Muscle of arm (tissue), 12 donors: ENCODE results near the gene ZNF148. TPM values are rescaled to one million over a fixed set of nuclear protein-coding genes. Genes with fewer than 3 reads are reported as not detected.

Experiments
- DNase-seq: peaks from one replicate; pipeline ENCODE4 v3.0.0-alpha.2; 2013
- polyA plus RNA-seq, 12 donors: library from polyadenylated mRNA; unstranded; fragments of 120-200 nt; gene quantifications; one replicate each; pipeline ENCODE4 v1.2.1, GENCODE V29; 2013; ENCODE audit not compliant: insufficient read length in 12 of 12

ZNF148 gene
- polyA plus RNA-seq, 12 donors = 22.1 to 31.6 (median 22.9) TPM; not detected in 1

DNA sequence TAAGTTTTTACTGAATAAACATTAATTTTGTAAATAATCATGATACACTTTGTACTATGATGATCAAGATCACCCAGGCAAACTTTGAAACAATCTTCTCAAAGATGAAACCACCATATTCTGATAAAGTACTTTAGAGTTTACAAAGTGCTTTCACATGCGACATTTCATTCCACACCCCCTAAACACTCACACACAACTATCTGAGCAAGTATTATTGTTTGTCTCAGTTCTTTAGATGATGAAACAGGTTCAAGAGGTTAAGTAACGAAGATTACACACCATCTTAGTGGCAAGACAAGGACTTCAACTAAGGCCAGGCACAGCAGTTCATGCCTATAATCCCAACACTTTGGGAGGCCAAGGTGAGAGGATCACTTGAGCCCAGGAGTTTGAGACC lies 37.6 kb downstream of the ZNF148 start:
- DNase-seq = no peak

DNA sequence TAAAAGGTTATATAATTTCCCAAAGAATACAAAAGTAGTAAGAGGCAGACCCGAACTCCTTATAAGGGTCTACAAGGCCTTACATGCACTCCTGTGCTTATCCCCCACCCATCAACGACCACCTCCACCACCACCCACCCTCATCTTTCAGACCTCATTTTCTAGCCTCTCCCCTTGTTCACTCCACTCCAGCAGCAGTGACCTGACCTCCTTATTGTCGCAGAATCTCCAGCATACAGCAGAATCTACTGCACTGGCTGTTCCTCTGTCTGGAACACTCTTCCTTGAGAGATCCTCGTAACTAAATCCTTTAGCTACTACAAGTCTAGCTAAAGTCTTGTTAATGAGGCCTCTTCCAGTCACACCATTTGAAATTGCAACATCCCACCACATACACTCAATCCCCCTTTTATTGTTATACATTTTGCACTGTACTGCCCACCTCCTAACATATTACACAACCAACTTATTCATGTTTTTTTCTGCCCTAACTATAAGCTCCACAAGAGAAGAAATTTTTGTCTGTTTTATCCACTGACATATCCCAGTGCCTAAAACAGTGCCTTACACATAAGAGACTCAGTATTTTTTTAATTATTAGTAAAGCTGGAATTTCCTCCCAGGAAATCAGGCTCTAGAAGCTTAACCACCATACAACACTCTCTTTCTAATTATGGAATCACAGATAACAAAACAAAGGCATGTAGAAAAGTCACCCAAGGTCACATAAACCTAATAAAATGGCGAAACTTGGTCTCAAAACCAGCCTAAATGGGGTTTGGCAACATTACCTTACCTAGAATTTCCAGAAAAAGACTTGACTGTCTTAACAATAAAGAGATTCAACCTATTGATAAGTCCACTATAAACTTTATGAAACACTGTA lies 40.2 kb downstream of the ZNF148 start:
- DNase-seq = no peak

DNA sequence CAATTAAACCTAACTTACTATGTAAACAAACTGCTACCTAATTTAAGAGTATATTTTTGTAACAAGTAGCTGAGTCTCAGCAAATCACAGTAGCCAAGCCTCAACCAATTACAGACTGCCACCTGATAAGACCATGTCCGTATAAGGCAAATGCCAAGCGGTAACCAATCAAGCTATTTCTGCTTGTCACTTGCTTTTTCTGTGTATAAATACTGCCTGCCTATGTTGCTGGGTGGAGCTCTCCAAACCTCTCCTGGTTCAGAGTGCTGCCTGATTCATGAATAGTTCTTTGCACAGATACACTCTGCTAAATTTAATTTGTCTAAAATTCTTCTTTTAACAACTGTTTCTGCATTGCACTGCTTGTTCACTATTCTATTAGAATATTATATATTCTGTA lies 42.6 kb downstream of the ZNF148 start:
- no peak for DNase-seq

DNA sequence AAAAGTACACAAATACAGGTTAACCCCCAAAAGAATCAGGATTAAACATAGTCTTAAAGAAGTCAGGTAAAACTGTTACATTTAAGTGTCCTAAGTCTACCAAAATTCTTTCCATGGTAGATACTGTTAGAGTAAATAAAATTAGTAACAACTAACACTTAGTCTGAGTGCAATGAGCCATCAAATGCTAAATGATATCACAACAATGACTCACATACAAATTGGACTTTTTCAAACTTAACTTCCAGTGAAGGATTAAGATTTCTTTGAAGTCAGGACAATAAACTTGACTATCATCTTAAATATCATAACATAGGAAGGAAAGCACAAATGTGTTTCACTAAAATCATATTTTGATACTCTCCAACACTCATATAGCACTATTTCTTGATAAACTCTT lies 43.9 kb downstream of the ZNF148 start:
- DNase-seq = no peak

DNA sequence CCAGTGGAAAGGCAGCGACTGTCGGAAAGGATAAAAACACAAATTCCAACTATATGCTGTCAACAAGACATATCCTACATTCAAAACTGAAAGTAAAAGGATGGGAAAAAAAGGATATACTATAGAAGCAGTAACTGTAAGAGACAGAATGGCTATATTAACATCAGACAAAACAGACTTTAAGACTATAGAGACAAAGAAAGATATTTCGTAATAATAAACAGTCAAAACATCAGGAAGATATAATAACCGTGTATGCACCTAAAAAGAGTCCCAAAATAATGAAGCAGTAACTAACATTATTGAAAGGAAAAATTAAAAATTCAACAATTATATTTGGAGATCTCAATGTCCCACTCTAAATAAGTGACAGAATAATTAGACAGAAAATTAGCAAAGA lies 48.2 kb downstream of the ZNF148 start:
- no peak for DNase-seq

DNA sequence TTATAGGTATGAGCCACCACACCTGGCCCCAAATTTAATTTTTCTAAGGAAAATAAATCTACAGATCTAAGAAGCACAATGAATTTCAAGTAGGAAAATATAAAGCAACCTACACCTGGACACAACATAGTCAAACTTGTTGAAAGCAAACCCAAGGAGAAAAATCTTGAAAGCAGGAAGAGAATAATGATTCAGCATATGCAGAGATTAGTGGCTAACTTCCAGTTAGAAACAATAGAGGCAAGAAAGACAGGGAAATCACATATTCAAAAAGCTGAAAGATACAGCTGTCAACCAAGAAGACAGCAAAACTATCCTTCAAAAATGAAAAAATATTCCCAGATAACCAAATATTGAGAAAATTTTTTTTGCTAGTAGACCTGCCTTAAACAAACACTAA lies 49.4 kb downstream of the ZNF148 start:
- no peak for DNase-seq

DNA sequence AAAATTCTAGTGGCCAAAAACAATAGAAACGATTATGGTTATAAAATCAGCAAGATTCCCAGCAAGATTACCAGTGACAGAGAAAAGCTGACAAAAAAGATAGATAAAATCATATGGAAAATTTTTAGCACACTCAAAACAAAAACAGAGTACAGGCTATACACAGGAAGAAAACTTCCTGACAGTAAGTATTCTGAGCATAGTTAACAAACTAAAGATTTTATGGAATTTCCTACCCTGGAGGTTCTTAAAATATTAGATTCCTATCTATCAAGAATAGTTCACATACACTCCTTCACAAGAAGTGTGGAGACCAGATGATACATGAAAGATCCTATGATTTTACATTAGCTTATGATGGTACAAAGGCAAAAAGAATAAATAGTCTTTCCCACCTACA lies 50.8 kb downstream of the ZNF148 start:
- DNase-seq = no peak

DNA sequence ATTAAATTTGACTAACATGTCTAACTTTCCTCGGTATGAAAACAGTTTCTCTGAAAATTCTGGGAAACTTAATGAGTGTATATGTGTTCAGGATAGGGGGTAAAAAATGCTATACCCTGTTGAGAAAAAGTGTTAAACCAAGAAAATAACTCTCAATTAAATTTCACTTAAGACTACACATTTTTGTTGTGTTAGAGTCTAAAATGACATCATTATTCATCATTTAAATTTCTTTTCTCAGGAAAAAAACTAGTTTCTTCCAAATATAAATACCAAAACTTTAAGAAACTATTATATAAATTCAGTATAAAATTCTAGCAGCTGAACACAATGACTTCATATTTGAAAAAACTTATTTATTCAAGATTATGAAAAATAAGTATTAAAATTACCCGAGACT lies 52.2 kb downstream of the ZNF148 start:
- DNase-seq = no peak

DNA sequence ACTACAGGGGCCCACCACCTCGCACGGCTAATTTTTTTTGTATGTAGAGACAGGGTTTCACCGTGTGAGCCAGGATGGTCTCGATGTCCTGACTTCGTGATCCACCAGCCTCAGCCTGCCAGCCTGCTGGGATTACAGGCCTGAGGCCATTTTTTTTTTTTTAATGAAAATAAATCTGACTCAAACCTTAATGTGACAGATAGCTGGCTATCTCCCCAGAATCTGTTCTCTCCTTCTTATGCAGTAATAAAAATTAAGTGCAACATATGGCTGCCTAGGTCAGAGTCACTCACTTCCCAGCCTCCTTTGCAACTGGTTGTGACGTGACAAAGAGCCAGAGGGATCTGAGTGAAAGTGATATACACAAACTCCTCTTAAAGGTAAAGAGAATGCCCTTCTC lies 53.0 kb downstream of the ZNF148 start:
- no peak for DNase-seq

DNA sequence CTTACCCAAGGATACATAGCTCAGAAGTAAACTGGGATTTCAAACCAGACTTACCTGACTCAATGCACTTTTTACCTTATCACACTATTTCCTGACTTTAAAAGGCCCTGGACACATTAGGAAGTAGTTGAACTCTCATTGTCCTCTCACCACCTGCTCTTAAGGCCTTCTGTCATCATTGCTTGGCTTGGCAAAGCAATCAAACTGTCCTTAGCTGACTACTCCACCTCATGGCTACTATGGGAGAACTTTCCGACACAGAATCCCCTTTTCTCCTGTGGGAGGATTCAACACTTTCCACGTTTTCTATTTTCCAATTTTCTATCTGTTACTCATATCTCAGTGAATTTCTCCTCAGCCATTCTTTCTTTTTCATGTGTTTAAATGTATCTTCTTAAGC lies 55.4 kb downstream of the ZNF148 start:
- no peak for DNase-seq

DNA sequence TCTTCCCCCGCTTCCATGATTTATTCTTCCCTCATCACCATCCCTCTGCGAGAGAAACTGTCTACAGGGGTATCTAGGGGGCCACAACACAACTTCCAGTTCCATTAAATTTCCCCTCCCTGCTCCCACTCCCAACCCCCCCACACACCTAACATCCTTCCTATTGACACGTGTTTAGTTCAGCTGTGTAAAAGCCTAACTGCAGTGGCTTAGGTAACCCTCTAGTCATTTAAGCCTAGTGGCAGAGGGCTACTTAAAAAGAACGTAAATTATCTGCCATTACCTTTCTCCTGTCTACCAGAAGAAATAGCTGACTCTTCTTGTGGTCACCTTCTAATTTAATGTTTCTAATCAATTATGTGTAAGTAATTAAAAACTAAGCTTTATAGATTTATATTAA lies 56.3 kb downstream of the ZNF148 start:
- no peak for DNase-seq

DNA sequence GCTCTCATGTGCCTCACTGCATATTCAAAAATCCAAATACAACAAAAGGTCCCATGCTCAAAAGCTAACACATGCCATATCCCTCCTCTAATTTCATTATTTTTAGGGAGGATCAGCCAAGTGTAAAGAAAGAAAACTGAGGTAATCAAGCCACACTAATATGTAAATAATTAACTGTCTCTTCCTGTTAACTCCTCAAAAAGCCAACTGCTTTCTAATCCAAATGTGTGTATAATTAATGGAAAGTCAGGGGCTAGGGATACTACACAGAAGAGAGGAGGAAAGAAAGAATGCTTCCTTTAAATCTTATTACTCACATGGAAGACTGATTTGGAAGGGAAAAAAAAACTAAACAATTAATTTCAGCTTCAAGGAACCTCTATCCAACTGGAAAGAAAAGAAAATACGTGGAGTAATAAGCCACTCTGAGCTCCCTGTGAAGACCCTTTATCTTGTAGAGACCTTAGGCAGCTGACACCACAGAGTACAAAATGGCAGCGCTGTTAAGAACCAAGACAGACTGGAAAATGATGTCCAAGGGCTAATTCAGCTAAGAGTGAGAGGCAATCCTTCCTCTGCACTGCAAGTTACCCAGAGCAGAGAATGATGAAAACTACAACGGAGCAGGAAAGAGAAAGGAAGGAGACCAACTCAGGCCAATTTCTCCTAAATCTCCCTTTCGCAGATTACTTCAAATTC lies 56.8 kb downstream of the ZNF148 start:
- DNase-seq = no peak

DNA sequence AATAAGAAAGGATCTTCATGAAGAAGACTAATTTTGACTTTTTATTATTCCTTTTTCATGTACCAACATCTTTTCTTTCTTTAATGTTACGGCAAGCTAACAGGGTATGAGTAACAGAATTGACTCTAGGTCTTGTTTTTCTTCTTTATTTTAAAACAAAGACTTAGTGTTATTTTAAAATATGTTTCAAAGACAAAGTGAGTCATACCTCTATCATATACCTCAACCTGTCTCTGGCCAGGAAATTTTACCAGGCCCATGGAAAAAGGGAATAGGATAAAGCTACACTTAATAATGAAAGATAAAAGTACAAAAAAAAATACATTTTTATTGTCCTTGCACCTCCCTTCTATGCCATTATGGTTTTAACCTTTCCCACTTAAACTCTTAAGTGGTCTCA lies 57.4 kb downstream of the ZNF148 start:
- no peak for DNase-seq

DNA sequence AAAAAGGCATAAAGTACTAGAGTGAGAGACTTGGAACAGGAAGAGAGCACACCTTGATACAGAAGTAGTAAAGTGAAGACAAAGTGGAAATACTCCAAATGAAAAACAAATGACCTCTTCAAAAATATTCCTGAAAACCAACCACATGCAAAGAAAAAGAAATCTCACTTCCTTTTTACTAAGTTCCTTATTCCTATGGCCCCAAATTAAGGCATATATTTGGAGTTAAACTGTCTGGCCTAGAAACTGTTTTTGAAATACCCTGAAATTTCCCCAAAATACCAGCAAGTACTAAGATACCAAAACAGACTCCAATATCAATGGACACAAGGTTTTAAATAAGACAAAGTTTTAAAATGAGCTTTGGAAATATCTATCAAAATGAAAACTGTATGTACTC lies 58.2 kb downstream of the ZNF148 start:
- no peak for DNase-seq

DNA sequence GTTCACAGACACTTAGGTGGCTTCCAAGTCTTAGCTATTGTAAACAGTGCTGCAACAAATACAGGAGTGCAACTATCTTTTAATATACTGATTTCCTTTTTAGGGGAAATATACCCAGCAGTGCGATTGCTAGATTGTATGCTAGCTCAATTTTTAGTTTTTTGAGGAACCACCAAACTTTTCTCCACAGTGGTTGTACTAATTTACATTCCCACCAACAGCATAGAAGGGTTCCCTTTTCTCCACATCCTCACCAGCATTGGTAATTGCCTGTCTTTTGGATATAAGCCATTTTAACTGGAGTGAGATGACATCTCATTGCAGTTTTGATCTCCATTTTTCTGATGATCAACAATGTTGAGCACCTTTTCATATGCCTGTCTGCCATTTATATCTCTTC lies 58.9 kb downstream of the ZNF148 start:
- no peak for DNase-seq

DNA sequence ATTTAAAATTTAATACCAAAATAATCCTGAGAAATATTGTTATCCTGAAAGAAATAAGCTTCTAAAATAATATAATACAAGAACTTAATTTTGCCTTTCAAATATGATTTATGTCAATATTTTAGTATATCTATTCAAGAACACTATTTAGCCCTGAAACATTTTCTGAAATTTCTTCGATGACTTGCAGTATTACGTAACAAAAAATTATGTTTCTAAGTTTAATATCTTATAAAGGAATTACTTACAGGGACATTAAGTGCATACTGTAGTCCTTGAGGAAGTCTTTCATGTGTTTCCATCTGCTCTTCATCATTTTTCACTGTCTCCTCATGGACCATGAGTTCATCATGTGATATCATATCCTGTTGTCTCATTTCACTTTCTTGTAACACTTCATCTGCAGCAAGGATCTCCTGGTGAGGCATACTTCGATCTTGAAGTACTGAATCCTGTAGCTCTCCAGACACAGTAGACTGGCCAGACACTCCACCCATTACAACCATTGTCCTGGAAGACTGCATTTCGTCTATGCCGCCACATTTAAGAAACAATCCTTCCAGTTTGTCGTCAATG lies 62.0 kb downstream of the ZNF148 start:
- DNase-seq = no peak

DNA sequence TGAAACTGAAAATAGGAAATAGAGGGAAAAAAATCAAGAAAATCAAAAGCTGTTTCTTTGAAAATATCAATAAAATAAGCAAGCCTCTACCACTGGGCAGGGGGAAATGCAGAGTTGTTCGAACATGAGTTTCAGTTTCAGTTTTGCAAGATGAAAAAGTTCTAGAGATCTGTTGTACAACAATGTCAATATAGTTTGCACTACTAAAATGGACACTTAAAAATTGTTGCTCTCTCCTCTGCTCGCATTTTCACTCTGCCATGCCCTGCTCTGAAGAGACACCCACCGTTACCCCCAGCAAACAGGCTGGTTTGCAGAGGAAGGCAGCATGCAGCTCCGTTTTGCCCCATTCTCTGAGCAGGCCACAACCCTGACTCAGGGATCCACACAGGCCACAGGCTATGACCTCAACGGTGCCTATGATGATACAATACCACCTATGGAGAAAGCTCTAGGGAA lies 64.5 kb downstream of the ZNF148 start:
- no peak for DNase-seq

DNA sequence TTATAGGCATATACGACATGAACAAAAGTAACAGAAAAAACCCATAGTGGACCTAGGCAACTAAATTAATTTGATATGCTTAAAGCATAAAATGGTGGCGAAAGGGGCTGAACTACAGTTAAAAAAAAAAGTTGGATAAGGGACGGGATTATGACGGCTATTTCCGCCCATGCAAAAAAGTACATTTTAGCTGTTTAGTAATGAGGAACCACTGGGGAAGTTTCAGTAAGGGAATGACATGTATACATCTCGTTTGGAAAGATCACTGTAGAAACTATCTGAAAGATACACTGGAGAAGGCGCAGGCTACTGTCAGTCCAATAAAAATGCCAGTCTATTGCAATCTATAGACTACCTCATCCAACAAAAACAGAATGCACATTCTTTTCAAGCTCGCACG lies 65.6 kb downstream of the ZNF148 start:
- DNase-seq = no peak

DNA sequence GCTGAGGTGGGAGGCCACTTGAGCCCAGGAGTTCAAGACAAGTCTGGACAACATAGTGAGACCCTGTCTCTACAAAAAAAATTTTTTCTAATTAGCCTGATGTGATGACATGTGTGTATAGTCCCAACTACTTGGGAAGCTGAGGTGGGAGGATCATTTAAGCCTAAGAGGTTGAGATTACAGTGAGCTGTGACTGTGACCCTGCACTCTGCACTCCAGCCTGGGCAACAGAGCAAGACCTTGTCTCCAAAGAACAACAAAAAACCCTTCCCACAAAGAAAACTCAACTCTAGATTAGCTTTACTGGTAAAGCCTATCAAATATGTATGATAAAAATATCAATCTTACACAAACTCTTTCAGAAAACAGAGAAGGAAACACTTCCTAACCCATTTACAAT lies 68.5 kb downstream of the ZNF148 start:
- DNase-seq = no peak

DNA sequence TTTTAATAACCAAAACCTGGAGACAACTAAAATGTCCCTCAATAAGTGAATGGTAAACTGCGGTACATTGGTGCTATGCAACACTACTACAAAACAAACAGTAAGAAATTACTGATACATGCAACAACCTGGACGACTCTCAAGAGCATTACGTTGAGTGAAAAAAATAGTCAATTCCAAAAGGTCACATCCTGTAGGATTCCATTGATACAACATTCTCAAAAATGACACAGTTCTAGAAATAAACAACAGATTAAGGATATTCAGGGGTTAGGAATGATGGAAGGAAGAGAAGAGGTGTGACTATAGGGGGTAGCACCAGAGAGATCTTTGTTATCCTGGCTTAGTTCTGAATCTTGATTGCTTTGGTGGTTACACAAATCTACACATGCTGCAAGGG lies 72.2 kb downstream of the ZNF148 start:
- no peak for DNase-seq

DNA sequence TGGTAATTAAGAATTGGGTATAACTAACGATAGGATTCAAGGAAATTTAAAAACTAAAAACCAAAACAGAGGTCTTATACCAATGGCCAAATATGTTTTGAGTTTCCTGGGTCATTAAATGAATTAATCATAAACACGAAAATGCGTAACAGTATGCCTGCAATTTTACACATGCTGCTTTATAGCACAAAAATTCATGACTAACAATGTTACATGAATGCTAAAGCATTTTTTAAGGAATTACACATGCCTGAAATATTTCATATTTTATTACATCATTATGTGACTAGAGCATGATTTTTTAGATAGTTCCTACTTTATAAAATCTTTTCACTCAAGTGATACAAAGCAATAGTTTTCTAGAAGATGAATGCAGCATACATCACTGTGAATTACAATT lies 74.7 kb downstream of the ZNF148 start:
- no peak for DNase-seq

DNA sequence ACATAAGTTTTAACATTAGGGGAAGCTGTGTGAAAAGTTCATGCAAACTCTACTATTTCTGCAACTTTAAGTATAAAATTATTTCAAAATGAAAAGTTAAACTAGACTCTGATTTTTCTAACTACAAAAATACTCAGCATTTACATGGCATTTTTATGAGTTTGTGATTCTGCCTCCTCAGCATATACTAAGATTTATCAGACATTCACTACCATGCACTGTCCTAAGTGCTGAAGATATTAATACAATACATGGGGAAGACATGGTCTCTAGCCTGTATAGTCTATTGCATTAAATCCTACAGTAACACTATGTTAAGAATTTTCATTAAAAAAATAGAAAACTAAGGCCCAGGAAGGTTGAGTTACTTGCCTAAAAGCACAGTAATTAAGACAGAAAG lies 80.7 kb downstream of the ZNF148 start:
- no peak for DNase-seq

DNA sequence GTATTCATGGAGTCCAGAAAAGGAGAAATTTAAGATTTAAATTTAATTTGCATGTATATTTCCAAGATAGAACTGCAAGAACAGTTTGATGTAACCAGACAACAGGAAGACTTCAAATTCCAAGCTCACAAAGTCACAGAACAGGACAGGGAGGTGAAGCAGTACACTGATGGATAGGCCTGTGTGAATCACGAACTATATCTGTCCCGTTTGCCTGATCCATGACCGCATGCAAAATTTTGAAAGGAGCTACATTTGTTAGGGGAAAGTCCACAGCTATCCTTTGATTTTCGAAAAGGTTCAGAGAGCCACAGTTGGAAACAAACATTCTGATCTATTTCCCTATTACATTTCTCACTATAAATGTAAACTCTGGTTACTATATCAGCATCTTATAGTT lies 83.1 kb downstream of the ZNF148 start:
- DNase-seq = no peak
